ENCODE measurements around the gene VWA3A.
A peak's percentile ranks its signal among the peaks of the same experiment; 100 is the strongest.
"Not testable (repeated sequence)": the region's sequence is repeated elsewhere in the genome, so short reads cannot be mapped to it uniquely, and the experiment has no call there.

Gene VWA3A, protein sequence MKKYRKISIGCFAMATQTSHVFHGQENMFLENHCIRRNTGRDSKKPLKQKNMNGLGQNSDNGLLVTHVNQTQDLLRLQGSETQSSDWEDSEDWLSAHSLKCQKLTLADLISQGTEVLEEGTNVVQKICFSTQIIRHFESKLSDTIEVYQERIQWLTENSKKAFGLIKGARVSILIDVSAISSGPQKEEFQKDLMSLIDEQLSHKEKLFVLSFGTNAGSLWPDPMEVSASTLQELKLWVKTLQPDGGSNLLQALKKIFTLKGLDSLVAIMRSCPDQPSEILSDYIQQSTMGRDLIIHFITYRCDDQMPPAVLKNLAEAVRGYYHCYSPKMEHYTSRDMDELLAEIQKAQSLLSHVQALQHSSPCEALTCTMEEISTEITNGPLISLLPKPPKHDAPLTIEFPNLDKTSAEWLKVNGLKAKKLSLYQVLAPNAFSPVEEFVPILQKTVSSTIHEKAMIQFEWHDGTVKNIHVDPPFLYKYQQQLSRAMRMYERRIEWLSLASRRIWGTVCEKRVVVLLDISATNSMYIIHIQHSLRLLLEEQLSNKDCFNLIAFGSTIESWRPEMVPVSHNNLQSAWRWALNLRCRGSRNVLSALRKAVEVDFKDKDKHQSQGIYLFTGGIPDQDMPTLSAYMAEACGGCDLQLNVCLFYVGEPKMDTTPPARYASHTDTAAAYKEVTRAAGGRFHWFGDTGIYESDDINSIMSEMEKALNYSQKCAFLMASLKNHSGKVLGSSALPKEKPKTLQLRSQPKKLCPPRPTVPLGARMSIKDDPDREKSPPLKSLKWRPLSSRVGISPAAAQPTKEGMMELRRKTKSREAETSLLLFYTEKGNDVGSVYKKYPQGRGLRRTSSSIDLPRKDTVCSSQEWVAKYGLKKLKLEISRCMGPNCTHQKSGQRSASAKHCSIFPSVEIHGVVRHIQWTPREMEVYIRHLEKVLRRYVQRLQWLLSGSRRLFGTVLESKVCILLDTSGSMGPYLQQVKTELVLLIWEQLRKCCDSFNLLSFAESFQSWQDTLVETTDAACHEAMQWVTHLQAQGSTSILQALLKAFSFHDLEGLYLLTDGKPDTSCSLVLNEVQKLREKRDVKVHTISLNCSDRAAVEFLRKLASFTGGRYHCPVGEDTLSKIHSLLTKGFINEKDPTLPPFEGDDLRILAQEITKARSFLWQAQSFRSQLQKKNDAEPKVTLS

DNA sequence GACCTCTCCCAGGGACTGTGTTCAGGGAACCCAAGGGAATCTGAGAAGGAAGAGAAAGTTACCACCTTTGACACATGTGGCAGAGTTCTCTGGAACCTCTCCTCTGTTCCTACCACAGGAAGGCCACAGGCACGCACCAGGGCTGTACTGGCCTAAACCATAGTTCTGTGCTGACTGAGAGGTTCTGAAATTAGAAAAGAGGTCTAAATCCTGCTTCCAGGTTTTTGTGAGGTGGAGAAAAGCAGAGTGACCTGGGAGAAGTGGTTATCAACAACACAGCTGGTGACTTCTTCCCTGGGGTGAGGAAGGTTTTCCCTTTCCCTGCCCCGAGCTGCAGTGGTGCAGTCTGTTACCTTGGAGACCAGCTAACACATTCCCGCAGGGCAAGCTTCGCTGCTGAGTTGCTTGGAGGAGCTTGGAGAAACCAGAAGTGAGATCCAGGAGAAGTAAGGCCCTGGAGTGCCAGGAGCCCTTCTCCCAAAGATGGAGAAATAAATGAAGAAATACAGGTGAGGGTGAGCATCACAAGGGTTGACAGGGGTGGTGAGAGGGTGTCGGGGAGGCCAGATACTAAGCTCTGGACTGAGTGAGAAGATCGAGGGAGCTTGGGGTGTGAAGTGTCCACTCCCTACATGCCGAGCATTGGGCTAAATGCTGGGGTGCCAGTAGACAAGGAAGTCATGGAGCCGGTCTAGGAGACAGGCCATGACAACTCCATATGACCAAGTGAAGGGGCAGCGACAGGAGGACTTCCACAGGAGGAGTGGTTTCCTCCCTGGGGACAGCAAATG is at the start of gene VWA3A:
VWA3A (plus strand) TSS at position 399 of the 791 bp plus-strand sequence; CDS start at position 496, 97 bp downstream.
- DNase-seq, result no peak

DNA sequence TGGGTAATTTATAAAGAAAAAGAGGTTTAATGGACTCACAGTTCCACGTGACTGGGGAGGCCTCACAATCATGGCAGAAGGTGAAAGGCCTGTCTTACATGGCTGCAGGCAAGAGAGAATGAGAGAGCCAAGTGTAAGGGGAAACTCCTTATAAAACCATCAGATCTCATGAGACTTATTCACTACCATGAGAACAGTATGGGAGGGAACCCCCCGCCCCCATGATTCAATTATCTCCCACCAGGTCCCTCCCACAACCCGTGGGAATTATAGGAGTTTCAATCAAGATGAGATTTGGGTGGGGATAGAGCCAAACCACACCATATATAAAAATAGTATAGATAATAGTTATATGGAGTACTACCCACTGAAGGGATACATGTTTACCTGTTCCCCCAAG is 48.5 kb upstream of the VWA3A start:
- DNase-seq, result not testable (repeated sequence)

DNA sequence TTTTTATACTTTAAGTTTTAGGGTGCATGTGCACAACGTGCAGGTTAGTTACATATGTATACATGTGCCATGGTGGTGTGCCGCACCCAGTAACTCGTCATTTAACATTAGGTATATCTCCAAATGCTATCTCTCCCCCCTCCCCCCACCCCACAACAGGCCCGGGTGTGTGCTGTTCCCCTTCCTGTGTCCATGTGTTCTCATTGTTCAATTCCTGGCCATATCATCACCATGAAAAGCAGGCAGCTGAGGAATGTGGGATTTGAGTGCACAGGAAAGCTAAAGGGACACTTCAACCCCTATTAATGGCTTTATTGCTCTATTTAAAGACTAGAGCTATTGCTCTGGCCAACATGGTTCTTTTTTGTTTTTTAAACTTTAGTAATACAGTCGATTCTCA is 46.5 kb upstream of the VWA3A start:
- not testable (repeated sequence) for DNase-seq

DNA sequence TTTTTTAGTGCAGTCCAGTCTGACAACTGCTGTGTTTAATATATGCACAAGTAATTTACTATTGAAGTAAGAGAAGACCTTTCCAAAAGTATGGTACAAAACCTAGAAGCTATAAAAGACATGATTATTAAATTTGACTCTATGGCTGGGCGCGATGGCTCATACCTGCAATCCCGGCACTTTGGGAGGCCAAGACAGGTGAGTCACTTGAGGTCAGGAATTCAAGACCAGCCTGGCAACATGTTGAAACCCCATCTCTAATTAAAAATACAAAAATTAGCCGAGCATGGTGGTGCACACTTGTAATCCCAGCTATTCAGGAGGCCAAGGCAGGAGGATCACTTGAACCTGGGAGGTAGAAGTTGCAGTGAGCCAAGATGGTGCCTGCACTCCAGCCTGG is 41.4 kb upstream of the VWA3A start:
- no peak for DNase-seq

DNA sequence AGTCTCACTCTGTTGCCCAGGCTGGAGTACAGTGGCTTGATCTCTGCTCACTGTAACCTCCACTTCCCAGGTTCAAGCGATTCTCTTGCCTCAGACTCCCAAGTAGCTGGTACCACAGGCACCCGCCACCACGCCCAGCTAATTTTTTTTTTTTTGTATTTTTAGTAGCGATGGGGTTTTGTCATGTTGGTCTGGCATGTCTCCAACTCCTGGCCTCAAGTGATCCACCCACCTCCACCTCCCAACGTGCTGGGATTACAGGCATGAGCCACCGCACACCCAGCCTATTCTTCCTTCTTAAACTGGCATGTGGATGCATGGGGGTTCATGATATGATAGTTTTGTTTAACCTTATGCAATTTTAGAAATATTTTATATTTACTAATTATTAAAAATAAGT is 39.4 kb upstream of the VWA3A start:
- no peak for DNase-seq

DNA sequence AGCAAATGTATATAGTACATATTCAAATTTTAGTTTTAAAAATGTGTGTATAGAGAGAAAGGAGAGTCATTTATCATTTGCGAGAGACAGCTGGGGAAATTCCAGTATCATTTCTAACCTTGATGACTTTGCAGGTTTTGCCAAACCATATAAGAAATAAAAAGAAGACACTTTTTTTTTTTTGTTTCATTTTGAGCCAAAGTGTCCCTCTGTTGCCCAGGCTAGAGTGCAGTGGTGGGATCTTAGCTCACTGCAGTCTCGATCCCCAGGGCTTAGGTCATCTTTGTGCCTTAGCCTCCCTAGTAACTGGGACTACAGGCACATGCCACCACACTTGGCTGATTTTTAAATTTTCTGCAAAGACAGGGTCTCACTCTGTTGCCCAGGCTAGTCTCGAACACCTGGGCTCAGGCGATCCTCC is 38.4 kb upstream of the VWA3A start:
- no peak for DNase-seq

DNA sequence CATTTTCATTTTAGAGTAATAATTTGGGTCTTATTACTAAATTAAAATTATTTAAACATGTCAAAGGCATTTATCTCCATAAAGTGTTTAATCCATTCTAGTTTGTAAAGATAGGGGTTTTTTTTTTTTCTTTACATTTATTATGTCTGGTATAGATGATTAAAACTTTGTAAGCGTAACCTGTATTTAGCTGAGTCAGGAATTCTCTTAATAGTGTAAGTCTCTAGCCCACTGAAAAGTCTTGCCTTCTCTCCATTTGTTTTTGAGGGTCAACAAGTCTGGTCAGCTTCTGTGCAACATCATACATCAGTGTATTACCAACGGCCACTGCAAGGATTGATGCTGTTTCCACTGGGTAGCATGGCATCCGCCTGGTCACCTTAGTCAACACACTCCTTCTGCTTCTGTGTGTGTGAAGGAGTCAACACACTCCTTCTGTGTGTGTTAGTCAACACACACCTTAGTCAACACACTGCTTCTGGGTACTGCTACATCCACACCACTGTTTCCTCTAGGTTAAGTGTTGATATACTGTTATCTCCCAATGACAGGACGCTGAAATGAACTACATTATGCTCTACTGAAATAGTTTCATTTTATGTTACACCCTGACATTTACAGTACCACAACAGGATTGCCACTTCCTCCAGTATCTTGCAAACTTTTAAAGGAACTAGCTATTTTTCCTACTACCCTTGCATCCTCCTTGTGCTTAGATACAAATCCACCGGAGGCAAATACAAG is 37.3 kb upstream of the VWA3A start:
- DNase-seq, result no peak

DNA sequence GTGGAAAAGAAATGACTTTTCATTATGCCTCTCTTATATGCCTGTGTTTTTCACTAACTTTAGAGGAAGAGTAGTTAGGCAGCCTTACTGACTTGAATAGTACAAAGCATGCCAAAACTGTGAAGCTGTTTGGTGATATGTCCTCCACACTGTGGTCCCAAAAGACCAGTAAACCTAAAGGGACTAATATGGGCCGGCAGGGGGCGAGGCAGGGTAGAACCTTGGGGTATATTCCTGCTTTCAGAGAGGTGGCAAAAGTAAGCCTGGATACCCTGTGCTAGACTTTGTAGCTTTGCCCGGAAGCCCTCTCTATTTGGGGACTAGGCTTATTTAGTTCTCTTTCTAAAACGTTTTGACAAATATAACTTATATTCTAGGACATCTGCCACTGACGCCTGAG is 36.5 kb upstream of the VWA3A start:
- DNase-seq, result no peak

DNA sequence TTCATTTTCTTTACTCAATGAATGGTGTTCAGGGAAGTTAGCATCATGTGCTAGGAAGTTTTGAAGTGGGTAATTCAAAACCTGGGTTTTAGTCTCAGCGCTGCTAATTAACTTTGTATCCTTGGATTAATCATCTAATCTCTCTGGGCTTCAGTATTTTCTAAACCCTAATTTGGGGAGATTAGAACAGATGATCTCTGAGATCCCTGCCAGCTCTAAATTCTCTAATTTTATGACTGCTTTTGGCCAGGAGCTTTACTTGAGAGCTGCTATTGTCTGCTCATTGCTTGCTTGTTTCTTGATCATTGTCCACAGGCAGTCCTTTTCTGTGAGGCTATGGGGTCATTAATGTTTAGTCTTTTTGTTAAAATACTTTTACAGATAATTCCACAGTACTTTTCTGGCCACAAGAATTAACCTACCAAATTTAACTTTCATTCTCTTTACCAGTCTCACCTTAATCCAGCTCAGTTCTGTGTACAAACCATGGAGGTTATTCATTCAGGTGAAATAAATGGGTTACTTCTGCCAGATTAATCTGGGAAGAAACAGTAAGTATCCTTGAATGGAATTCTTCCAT is 28.4 kb upstream of the VWA3A start:
- DNase-seq, result no peak

DNA sequence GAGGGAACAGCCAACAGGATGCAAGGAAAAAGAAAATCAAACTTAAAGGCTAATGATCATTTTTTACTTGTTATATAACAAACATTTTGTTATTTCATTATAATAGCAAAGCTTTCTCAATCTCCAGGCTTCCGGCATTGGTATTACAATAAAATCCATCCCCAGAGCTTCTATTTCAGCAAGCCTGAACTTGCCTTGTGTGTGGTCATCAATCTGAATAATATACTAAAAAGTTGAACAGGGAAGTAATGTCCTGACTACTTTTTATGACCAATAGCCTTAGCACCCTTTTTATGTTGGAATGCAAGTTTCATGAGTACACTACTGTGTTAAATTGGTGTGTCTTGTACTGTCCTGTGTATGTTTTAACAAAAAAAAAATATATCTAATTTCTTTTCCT is 27.1 kb upstream of the VWA3A start:
- no peak for DNase-seq

DNA sequence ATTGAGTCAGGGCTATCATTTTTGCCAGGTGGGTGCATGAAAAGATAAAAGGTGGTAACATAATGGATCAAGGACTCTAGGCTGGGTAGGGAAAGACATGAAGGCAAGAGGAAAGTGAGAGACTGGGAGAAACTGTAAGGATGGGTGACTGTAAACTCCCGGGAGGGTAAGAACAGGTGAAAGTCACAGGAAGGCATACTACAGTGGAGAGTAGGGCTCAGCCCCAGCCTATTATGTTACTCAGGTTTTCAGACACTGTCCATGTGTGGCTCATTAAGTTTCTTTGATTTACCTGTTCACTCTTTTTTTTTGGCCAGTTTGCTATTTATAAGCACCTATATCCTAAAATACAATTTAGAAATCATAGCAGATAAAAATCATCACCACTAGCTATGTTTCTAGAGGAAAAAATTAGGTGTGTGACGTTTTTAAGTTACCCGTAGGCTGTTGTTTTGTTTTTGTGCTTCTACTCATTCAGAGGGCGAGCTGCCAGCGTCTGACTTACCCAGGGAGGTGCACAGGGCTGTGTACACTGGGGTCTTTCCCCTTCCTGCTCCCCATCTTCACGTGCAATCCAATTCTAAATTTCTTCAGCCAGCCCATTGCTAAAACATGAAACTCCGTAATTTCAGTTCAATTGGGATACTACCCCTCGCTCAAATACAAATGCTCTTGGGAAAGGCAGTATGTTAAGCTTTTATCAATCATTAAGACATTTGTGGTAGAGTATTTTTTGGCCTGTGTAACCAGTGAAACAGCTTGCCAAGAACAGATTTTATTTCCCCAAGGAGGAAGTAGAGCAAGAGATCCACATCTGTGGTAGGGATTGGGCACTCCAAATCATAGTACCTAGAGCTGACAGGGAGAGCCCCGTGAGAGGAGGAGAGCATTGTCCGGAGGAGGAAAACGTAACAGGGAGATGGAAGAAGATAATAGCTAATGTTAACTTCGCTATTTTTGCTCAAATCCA is 21.7 kb upstream of the VWA3A start:
- no peak for DNase-seq

DNA sequence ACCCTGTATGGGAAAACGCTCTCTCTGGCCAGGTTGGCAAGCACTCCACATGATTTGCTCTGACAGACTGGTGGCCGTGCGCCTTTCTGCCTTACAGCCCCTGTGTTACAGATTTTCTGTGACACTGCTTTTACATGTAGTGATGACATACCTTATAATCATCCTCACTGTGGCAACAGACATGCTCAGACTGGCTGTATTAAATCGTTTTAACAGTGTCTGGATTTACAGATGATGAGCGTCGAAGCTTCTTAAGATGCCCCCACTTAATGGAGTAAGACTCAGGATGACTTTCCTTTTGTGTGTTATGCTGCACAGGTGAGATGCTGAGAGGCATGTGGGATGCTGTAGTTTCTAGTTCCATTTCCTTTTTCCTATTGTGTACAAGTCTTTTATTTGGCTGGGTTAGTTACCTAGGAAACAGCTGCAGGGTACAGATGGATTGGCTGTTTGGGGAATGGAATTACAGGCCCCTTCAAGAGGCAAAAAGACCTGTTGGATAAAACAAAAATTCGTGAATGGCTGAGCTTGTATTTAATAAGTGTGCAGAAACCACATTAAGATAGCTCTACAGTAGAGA is 20.9 kb upstream of the VWA3A start:
- no peak for DNase-seq

DNA sequence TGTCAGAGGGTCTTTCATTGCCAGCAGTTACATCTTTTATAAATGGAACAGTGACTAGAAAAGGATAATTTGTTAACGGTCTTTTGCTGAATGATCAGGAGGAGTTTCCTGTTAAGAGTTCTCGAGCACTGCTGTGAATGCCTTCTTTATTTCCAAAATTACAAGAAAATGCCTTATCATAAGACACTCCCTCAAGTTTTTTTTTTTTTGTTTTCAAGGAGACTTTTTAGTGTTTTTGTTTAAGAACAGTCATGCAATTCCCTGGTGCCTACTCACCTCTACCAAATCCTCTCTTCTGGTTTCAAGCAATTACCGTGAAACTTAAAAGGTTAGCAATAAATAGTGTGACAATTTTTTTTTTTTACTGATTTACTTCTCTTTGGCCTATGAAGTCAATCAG is 19.0 kb upstream of the VWA3A start:
- DNase-seq, result no peak

DNA sequence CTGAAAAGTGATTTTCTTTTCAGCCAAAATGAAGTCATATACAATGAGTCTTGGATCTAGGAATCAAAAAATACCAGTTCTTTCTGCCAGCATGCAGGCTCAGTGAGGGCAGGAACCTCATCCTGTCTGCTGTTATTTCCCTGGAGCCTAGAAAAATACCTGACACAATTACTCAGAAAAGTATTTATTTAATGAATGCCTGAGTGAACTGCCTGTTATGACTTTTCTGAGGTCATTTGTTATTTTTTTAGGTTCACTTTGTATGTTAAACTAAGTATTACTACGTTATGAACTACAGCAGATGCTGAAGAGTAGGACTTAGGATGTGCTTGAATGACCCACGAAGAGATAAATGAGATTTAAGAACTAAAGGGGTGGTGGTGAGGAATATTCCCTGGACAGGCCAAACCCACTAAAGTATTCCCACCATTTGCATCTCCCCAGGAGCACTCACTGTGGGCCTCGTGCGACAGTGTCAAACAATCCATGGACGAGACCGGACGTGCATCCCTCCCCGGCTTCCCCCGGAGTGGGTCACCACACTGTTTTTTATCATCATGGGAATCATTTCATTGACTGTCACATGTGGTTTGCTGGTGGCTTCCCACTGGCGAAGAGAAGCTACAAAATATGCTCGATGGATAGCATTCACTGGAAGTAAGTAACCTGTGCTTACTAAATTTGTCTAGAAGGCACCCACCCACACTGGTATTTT is 17.1 kb upstream of the VWA3A start:
- DNase-seq, result no peak

DNA sequence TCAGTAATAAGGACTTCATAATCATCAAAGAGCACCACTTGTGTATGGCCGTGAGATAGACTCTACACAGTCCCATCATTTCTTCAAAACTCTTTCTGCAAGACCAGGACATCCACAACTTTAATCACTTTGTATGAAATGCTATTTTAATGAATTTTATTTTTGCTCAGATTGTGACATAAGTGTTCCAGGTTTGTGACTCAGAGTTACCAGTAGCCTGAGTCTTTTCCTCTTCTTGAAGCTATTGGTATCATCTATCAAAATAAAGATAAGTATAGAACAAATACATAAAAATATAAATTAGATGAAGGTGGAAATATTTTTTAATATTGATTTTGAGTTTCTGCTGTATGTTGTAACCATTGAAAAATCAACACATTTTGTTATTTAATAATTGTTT is 16.6 kb upstream of the VWA3A start:
- DNase-seq, result no peak

DNA sequence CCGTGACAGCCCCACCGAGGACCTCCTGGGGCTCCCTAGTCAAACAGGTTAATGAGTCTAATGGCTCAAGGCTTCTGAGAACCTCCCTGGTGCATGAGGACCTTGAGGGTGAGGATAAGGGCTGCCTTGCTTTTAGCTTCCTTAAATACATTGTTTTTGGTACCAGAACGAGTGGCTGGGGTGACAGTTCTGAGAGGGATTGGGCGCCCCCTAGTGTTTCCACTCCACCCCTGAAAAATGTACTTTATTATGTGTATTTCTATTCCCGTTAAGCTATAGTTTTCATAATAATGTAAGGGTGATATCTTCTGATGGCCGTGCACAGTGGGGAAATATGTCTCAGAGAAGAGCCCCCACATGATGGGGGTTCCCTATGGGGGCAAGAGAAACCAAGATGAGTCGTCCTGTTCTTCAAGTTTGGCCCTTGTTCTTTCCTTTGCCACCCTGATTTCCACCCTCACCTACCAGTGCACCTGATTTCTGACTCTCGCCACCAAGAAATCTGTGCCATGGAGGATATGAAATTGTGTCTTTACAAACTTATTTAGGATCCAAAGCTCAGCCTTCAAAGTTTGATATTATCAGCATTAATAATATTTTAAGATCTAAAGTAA is 14.5 kb upstream of the VWA3A start:
- peak; percentile 68 to 69 for DNase-seq

DNA sequence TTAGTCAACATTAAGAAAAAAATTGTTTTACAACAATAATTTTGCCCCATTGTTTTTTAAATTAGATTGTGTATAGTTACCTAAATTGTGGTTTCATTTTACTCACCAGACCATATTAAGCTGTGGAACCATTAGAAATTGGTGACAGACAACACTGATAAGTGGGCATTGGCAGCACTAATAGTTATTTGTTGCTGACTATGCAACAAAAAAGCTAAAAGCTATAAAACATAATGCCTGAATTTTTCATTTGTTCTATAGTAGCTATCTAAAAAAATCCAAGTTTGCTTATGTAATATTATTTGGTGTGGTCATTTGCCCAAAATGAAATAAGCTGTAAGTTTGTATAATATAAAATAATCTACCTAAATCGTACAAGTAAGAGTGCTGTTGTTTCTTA is 13.7 kb upstream of the VWA3A start:
- no peak for DNase-seq

DNA sequence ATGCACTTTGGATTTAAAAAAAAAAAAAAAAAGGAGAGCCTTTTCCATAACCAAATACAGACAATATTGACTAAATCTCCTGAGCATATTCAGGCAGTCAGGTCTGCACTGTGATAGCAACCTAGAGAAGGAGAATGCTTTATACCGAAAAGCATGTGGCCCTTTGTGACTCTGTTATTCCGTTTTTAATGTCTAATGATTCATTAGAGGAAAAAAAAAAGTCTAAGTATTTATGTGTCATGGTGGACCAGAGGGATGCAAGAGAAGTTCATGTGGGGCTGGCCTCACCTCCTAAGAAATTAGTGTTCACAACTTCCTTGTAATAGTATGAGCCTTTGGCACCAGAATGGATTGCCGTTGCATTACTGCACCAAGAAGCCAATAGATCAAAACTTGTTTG is 11.3 kb upstream of the VWA3A start:
- no peak for DNase-seq

DNA sequence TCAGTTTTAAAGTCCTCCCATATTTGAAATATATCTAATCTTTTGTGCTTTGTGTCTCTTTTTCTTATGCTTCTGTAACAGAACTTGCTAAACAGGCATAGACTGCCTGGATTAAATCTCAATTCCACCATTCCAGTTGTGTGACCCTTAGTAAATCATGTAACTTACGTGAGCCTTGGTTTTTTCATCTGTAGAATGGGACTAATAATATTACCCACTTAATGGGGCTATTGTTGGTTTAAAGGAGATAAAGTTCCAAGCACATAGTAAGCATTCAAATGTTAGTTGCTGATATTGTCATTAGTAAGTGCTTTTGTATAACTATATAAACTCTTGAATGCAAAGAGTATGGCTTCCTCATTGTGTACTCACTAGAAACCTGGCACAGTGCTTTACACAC is 5.9 kb upstream of the VWA3A start:
- no peak for DNase-seq
